ENCODE measurements around the gene APOBR. TPM values are rescaled to one million over a fixed set of nuclear protein-coding genes. Genes with fewer than 3 reads are reported as not detected.
"Not testable (repeated sequence)": the region's sequence is repeated elsewhere in the genome, so short reads cannot be mapped to it uniquely, and the experiment has no call there.

APOBR gene
- total RNA-seq, 1 donor from 2014 or later: 11.0 TPM

- no peak for DNase-seq (ENCODE audit: low spot score)
Measured at GRCh38 chr16:28526201-28527099, 32.0 kb downstream of the APOBR start.

GRCh38 chr16:28527100-28527785 lies 32.8 kb downstream of the APOBR start:
- not testable (repeated sequence) for DNase-seq (ENCODE audit: low spot score)

GRCh38 chr16:28527985-28528384 lies 33.5 kb downstream of the APOBR start:
- no peak for DNase-seq (ENCODE audit: low spot score)

GRCh38 chr16:28528463-28528867 lies 34.0 kb downstream of the APOBR start:
- DNase-seq (ENCODE audit: low spot score): no peak

- DNase-seq (ENCODE audit: low spot score): no peak
Measured at GRCh38 chr16:28529124-28529523, 34.7 kb downstream of the APOBR start.

GRCh38 chr16:28531777-28532744 lies 37.6 kb downstream of the APOBR start:
- DNase-seq (ENCODE audit: low spot score): peak; percentile 79

GRCh38 chr16:28532940-28533647 lies 38.7 kb downstream of the APOBR start:
- DNase-seq (ENCODE audit: low spot score): no peak

- no peak for DNase-seq (ENCODE audit: low spot score)
Measured at GRCh38 chr16:28534542-28535373, 40.3 kb downstream of the APOBR start.

- peak; percentile 75 for DNase-seq (ENCODE audit: low spot score)
Measured at GRCh38 chr16:28537076-28537475, 42.6 kb downstream of the APOBR start.

- no peak for DNase-seq (ENCODE audit: low spot score)
Measured at GRCh38 chr16:28537964-28538732, 43.7 kb downstream of the APOBR start.

GRCh38 chr16:28538733-28539596 lies 44.5 kb downstream of the APOBR start, which contains the start of gene NUPR1:
TSS of gene NUPR1 (minus strand) at chr16:28538974. CDS start at chr16:28538907, 67 bp downstream.
- DNase-seq (ENCODE audit: low spot score): peak; percentile 97

GRCh38 chr16:28540346-28540745 lies 45.9 kb downstream of the APOBR start:
- no peak for DNase-seq (ENCODE audit: low spot score)

GRCh38 chr16:28542646-28543045 lies 48.2 kb downstream of the APOBR start:
- no peak for DNase-seq (ENCODE audit: low spot score)

GRCh38 chr16:28543072-28543471 lies 48.6 kb downstream of the APOBR start:
- DNase-seq (ENCODE audit: low spot score): peak; percentile 60

GRCh38 chr16:28544998-28545397 lies 50.6 kb downstream of the APOBR start:
- no peak for DNase-seq (ENCODE audit: low spot score)

- not testable (repeated sequence) for DNase-seq (ENCODE audit: low spot score)
Measured at GRCh38 chr16:28545964-28546363, 51.5 kb downstream of the APOBR start.

- no peak for DNase-seq (ENCODE audit: low spot score)
Measured at GRCh38 chr16:28546626-28547025, 52.2 kb downstream of the APOBR start.

GRCh38 chr16:28548306-28548802 lies 53.9 kb downstream of the APOBR start:
- no peak for DNase-seq (ENCODE audit: low spot score)

Data from ureter (tissue), 1 donor.